T47D (cell line): ENCODE results near the gene MOB2.
"Not testable (repeated sequence)": the region's sequence is repeated elsewhere in the genome, so short reads cannot be mapped to it uniquely, and the experiment has no call there.

Experiments used
- DNase-seq, 2 experiments: peaks; one replicate each; pipeline versions ENCODE4 v3.0.0 to v3.0.0-alpha.2; 2011 to 2012; ENCODE audit warnings: low read depth in 1 of 2, low spot score in 1 of 2
- JUND ChIP-seq: IDR thresholded peaks from 2 replicates; pipeline ENCODE4 v1.6.1; 2012; ENCODE audit warnings: low read depth
- in situ Hi-C: cut with HindIII; loops from 2 replicates; pipeline ENCODE4 v1.10.0; 2016; ENCODE audit warnings: low sequenced_read_pairs, low pct_unique_long_range_greater_than_20kb

The MOB2 gene

GRCh38 chr11:1515082-1516060 lies 28.8 kb upstream of the MOB2 start:
- no peak for TF ChIP-seq JUND
- in situ Hi-C loops = no loop called here

GRCh38 chr11:1514336-1515061 lies 27.9 kb upstream of the MOB2 start:
- no peak for DNase-seq
- TF ChIP-seq JUND = no peak
- in situ Hi-C loops = no loop called here

More at GRCh38 chr11:1515082-1516060, 28.8 kb upstream of the MOB2 start:
- DNase-seq = peak; percentile 58 to 93

- no peak for DNase-seq
- in situ Hi-C loops = no loop called here
- no peak for TF ChIP-seq JUND
These were observed 27.0 kb upstream of the MOB2 start for GRCh38 chr11:1513326-1514296.

GRCh38 chr11:1512531-1513258 lies 26.1 kb upstream of the MOB2 start:
- peak in 1 of 2 experiments; percentile 47 for DNase-seq
- in situ Hi-C loops = not testable (repeated sequence)

- in situ Hi-C loops = no loop called here
- TF ChIP-seq JUND = no peak
- no peak for DNase-seq
These were observed 25.4 kb upstream of the MOB2 start for GRCh38 chr11:1511937-1512496.

- no peak for DNase-seq
- in situ Hi-C loops = no loop called here
- no peak for TF ChIP-seq JUND
These were observed 24.3 kb upstream of the MOB2 start for GRCh38 chr11:1510928-1511327.

- in situ Hi-C loops, DNase-seq: not testable (repeated sequence)
These were observed 23.8 kb upstream of the MOB2 start for GRCh38 chr11:1510351-1510750.

- no peak for DNase-seq
- in situ Hi-C loops = no loop called here
- no peak for TF ChIP-seq JUND
These were observed 23.2 kb upstream of the MOB2 start for GRCh38 chr11:1509626-1510255.

GRCh38 chr11:1508986-1509385 lies 22.4 kb upstream of the MOB2 start:
- no peak for DNase-seq
- in situ Hi-C loops = no loop called here
- TF ChIP-seq JUND = no peak

- no peak for TF ChIP-seq JUND
- in situ Hi-C loops = no loop called here
- no peak for DNase-seq
These were observed 21.9 kb upstream of the MOB2 start for GRCh38 chr11:1508491-1508891.
